Measurements from ENCODE around the gene ALDH16A1.
"Not testable (repeated sequence)": the region's sequence is repeated elsewhere in the genome, so short reads cannot be mapped to it uniquely, and the experiment has no call there.

The ALDH16A1 gene

DNA sequence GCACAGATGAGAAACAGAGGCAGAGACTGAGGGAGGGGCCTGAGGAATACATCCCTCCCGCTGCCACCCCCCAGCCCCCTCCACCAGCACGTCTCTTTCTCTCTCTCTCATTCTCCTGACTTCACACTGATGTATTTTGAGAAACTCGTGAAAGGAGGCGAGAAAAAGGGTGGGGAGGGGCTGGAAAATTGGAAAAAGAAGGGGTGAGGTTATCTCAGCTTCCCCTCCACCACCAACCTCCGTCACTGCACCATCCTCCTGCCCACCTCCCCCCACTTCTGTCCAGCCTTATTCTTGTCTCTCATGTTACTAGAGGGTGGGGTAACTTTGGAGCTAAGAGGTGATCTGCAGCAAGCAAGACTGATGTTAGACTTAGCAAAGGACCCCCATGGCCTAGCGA, 13.2 kb upstream of the ALDH16A1 start:
- DNase-seq (ENCODE audit: low read depth in 1 of 2, low spot score in 1 of 2): no peak

DNA sequence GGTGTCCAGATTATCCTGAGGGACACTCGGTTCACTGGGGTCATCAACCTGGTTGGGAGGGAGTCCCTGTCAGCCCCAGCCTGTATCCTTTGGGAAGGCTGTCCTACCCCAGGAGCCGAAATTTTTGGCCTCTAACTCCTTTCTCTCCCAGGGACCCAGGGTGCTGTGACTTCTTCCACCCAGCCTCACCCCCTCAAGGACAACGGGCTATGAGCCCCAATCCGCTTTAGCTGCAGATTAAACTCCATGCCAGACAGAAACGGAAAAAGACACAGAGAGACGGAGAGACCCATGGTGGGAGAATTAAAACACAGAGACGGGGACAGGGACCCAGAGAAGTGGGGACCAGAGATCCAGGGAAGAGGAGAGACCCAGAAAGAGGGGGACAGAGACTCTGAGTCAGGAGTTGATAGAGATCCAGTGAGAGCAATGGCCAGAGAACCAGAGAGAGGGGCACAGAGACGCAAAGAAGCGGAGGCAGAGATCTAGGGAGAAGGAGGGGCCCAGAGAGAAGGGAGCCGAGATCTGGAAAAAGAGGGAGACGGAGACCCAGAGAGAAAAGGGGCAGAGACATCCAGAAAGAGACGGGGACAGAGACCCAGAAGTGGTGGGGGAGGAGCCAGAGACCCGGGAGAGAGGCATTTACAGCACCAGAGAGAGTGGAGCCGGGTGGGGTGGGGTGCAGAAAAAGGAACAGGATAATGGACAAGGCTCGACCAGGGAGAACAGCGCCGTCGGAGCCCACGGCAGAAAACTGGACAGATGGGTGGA, 12.4 kb upstream of the ALDH16A1 start:
- DNase-seq (ENCODE audit: low read depth in 1 of 2, low spot score in 1 of 2): no peak

DNA sequence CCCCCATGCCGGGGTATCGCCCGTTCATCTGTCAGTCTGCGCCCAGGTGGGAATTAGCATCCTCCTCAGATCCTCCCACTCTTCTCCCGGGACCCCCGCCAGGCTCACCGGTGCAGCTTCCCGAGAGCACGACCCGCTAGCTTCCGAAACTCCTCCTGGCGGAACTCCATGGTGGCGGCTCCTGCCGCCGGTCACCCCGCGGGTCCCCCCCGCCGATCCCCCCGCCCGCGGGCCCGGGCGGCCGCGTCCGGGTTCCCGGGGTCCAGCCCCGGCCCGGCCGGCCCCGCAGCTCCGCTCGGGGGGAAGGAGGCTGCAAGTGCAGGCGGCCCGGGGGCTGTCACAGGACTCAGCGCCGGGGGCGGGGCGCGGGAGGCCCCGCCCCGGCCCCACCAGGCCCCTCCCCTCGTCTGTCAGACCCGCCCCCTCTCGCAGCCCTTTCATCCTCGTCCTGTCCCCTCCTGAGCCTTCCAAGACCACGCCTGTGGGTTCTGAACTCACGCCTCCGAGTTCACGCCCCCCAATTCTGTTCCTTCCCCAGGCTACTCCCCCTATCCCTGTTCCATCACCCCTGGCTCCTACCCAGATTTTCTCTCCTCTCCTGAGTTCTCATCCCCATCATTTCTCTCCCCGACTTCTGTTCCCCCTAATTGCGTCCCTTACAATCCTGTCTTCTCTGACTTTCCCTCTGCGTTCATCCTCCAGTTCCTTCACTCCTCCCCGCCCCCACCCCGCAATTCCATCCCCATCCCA, 11.6 kb upstream of the ALDH16A1 start, which contains the start of gene SLC17A7:
Gene SLC17A7, minus strand, starts transcription at position 318 of the 750 bp plus-strand sequence. Its CDS starts 148 bp downstream, at position 170.
- DNase-seq (ENCODE audit: low read depth in 1 of 2, low spot score in 1 of 2): peak in 1 of 2 donors; percentile 35

DNA sequence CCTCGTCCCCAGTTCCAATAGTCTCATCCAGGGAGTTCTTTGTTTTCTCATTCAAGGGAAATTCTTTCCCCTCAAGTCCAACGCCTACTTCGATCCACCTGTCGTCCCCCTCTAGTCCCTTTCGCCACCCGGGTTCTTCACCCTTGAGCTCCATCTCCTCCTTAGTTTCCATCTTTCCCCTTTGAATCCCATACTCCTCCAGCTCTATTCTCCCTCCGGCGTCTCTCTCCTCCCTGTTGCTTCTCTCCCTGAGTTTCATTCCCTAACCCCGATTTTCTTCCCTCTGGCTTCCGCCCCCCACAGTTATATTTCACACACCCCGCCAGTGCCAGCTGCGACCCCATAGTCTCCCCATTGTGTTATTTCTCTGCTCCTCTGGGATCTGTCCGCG, 11.1 kb upstream of the ALDH16A1 start:
- DNase-seq (ENCODE audit: low read depth in 1 of 2, low spot score in 1 of 2): no peak

DNA sequence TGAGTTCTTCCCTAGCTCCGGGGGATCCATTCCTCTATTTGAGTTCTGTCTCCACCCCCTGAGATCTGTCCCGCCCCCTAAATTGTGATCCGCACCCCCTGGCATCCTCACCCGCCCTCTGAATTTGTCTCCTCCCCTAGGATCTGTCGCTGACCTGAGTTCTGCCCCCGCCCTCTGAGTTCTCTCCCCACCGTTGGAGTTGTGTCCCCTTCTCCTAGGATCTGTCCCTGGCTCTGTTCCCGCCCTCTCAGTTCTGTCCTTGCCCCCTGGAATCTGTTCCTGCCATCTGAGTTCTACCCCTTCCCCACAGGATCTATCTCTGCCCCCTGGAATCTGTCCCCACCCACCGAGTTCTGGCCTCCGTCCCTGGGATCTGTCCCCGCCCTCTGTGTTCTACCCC, 10.7 kb upstream of the ALDH16A1 start:
- no peak for DNase-seq (ENCODE audit: low read depth in 1 of 2, low spot score in 1 of 2)

DNA sequence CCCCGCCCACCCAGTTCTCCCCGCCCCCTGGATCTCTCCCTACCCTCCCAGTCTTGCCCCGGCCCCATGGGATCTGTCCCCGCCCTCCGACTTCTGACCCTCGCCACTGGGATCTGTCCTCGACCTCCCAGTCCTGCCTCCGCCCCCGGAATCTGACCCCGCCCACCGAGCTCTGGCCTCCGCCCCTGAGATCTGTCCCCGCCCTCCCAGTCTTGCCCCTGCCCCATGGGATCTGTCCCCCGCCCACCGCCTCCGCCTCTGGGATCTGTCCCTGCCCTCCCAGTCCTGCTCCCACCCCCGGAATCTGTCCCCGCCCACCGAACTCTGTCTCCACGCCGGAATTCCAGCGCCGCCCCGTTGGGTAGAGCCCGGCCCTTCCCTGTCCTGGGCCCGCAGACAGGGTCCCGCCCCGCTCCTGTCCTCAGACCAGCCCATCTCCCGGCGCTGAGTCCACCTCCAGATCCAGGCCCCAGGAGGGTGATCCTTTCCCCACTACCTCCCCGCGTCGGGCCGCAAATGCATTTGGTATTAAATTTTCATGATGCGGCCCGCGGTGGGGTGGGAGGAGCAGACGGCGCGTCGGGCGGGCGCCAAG, 10.2 kb upstream of the ALDH16A1 start:
- DNase-seq (ENCODE audit: low read depth in 1 of 2, low spot score in 1 of 2): peak; percentile 30 to 37

DNA sequence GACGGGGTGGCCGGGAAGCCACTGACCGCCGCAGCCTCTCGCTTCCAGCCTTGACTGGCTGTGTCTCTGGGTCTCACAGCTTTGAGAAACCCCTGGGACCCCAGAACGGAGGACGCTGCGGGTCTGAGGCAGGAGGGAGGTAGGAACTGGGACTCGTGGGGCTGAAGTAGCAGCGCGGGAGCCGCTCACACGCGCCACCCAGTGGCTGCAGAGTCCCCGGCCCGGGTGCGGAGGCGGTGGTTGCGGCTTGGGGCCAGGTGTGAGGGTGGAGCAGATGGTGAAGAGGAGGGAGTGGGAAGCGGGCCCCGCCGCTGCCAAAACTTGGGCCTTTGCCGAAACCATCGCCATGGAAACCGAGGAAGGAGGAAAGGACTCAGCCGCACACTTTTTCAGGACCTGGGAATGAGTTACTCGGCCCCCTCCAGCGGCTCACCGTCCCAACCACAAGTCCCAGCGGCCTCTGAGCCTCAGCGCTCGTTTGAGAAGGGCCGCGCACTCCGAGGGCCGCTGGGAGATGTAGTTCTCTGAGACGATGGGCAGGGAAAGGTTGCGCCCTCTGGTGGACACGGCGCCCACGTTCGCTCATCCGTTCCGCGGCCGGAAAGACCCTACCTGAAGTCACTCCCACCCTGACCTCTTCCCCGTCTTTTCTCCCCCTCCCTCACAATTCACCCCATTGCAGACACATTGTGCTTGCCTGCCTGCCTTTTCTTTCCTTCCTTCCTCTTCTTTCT, 9.5 kb upstream of the ALDH16A1 start:
- peak; percentile 86 to 88 for DNase-seq (ENCODE audit: low read depth in 1 of 2, low spot score in 1 of 2)

DNA sequence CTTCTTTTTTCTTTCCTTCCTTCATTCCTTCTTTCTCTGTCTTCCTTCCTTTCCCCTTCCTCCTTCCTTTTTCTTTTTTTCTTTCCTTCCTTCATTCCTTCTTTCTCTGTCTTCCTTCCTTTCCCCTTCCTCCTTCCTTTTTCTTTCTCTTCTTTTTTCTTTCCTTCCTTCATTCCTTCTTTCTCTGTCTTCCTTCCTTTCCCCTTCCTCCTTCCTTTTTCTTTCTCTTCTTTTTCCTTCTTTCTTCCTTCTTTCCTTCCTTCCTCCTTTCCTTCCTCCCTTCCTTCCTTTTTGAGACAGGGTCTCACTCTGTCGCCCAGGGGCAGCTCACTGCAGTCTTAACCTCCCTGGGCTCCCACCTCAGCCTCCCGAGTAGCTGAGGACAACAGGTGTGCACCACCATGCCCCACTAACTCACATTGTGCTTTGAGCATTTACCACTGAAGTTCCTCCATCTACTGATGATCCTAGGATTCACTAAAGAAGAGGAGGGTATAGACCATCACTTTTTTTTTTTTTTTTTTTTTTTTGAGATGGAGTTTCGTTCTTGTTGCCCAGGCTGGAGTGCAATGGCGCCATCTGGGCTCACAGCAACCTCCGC, 8.8 kb upstream of the ALDH16A1 start:
- not testable (repeated sequence) for DNase-seq (ENCODE audit: low read depth in 1 of 2, low spot score in 1 of 2)

DNA sequence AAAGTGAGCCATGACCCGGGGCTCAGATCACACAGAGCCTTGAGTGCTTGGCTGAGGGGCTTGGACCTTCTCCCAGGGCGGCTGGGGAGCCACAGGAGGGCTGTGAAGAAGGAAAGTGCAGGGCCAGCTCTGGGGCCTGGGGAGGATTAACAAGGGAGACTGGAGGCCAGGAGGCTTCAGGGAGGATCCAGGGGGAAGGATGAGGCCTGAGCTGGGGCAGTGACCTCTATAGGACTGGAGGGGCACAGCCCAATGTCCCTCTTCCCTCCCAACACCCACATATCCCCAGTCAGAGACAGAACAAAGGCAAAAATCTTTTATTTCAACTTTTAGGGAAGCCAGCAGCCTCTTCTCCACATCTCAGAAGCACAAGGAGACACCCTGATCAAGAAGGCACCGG, 7.0 kb upstream of the ALDH16A1 start:
- DNase-seq (ENCODE audit: low read depth in 1 of 2, low spot score in 1 of 2): no peak

DNA sequence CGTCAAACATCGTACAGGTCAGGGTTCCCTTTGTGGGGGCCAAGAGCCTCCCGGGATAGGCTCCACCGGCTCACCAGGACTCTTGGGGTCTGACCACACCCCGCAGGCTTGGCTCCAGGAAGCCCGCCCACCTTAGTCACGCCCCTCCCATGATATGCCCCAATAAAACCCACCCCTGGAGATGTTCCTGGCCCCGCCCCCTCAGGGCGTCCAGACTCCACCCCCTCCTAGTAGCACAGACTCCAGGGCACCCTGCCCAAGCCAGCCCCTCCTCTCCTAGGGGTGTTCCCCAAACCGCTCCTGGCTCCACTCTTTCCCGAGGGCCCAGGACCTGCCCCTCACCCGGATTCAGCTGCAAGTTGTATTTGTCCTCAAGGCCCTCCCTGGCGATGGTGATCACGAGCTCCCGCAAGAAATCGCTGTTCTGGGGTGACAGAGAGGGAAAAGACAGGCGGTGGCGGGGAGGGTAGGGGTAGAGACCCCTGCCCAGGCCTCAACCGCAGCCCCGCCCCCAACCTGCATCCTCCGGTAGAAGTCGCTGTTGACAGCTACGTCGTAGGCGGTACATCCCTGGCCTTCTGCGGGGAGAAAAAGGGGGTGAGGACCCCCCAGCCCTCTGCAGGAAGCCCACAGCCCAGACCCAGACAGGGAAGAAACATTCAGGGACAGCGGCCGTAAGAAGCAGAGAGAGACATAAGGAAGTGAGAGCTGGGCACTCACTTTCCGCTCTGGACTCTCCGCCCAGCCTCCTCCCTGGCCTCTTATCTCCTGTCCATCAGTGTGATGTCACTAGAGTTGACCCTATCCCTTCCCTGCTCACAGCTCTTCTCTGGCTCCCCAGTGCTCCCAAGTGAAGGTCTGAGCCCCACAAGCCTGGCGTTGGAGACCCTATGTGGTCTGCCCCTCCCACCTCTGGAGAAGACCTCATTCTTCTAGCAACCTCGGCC, 5.3 kb upstream of the ALDH16A1 start:
- no peak for DNase-seq (ENCODE audit: low read depth in 1 of 2, low spot score in 1 of 2)

DNA sequence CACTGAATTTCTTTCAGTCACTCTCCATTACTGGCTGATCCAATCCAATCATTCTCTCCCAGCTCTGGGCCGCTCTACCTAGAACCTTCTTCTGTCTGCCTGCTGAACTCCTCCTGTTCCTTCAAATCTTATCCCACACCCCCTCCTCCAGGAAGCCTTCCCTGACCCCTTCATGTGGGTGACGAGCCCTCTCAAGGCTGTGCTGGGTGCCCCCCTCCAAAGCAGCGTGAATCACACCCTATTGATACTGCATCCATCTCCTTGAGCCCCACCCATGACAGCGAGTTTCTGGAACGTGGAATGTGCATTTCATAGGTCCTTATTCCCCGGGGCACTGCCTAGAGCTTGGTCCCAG, 4.6 kb upstream of the ALDH16A1 start:
- no peak for DNase-seq (ENCODE audit: low read depth in 1 of 2, low spot score in 1 of 2)

DNA sequence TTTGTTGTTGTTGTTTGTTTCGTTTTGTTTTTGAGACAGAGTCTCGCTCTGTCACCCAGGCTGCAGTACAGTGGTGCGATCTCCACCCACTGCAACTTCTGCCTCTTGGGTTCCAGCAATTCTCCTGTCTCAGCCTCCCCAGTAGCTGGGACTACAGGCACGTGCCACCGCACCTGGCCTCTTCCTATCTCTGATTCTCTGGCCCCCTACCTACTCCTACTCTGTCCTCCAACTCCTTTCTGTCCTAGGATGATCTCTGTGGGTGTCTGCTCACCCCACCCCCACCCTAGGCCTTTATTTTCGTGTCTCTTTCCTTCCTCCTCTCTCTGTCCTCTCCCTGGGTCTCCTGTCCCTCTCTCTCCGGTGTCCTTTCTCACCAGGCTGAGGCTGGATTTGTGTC, 2.6 kb upstream of the ALDH16A1 start:
- DNase-seq (ENCODE audit: low read depth in 1 of 2, low spot score in 1 of 2): no peak

DNA sequence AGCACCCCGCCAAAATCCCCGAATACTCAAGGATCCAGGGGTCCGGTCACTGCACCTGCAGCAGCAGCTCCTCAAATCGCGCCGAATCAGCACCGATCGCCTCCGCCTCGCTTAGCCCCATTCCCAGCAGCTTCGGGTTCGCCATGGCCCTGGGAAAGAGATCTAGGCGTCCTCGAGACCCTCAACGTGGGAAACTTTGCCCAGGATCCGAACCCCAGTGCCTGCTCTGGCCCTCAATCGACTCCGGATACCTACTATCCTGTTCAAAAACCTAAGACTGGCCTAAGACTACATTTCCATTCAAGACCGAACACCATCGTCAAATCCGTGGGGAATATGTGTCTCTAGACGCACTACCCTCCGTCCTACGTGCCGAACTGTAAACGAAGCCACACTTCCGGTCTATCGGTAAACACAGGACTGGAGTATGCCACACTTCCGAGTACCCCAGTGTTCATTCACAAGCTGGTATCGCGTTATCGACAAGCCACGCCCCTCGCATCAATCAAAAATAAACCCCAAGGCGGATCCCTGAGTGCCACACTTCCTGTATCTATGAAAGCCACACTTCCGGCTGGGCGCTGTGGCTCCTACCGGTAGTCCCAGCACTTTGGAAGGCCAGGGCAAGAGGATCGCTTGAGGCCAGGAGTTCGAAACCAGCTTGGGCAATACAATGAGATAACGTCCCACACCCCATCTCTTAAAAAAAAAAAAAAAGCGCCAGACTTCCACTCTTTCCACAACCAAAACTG, 1.4 kb upstream of the ALDH16A1 start, which contains the start of gene PIH1D1:
Gene PIH1D1, minus strand, starts transcription at position 385 of the 752 bp plus-strand sequence. Its CDS starts 240 bp downstream, at position 145.
- peak; percentile 81 to 87 for DNase-seq (ENCODE audit: low read depth in 1 of 2, low spot score in 1 of 2)

DNA sequence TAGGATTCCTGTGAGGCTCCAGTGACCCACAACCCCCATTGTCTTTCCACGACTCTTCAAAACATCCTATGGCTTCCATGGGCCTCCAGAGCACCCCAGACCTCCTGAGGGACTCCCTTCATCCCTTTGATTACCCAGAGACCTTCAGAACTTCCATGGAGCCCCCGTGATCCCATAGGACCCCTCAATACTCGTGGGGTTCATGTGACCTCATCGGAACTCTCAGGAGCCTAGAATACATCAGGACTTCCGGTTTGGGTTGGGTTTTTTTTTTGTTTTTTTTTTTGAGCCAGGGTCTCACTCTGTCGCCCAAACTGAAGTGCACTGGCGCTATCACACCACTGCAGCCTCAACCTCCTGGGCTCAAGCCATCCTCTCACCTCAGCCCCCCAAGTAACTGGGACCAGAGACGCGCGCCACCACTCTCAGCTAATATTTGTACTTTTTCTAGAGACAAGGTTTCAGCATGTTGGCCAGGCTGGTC, 774 bp downstream of the ALDH16A1 start:
- DNase-seq (ENCODE audit: low read depth in 1 of 2, low spot score in 1 of 2): no peak

DNA sequence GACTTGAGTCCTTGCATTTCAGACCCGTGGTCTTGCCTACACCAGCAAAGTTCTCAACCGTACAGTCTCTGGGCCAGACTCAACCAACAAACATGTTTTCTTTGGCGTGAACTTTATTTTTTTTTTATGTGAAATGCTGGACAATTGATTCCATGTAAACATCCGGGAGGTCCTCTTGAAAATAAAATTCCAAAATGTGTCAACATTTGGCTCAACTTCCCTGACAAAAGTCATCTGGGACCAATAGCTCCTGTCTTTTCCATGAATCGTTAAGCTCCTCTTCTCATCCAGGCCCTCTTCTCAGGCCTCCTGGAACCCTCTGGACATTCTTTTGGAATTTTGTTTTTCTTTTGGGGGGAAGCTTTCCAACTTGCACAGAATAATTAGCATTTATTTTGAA, 2.7 kb downstream of the ALDH16A1 start:
- no peak for DNase-seq (ENCODE audit: low read depth in 1 of 2, low spot score in 1 of 2)

DNA sequence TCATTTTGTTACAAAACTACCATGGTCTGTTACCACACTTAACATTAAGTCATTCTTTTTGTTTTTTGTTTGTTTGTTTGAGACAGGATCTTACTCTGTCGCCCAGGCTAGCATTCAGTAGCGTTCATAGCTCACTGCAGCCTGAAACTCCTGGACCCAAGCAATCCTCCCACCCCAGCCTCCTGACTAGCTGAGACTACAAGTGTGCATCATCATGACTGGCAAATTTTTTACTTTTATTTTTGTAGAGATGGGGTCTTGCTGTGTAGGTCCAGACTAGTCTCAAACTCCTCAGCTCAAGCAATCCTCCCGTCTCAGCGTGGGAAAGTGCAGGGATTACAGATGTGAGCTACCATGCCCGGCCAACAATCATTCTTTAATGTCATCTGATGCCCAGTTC, 3.3 kb downstream of the ALDH16A1 start:
- DNase-seq (ENCODE audit: low read depth in 1 of 2, low spot score in 1 of 2): no peak

DNA sequence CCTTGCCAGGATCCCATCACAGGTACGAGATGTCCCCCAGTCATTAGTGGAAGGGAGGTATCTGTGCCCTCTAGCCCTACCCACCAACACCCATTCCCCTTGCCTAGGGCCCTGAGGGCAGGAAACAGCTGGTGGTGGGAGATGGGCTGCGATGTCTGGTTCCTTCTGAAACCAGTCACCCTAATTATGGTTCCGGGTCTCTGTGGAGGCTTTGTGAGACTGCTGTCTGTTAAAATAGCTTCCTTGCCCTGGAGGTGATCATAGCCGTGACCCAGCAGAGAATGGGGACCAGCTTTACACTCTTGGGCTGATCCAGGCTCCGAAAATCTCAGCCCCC, 5.5 kb downstream of the ALDH16A1 start:
- no peak for DNase-seq (ENCODE audit: low read depth in 1 of 2, low spot score in 1 of 2)

DNA sequence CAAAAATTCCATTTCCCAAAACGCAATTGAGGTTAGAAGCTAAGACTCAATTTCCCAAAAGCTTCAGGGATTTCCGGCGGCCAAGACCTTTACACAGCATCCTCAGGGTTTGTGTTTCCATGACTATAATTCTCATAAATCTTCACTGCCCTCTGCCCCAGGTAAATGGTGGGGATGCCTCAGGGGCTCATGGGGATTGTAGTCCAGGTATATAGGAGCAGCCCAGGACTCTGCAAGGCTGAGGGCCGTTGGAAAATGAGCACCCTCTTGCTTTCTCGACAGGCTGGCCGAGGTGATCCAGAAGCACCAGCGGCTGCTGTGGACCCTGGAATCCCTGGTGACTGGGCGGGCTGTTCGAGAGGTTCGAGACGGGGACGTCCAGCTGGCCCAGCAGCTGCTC, 6.4 kb downstream of the ALDH16A1 start:
- DNase-seq (ENCODE audit: low read depth in 1 of 2, low spot score in 1 of 2): no peak

DNA sequence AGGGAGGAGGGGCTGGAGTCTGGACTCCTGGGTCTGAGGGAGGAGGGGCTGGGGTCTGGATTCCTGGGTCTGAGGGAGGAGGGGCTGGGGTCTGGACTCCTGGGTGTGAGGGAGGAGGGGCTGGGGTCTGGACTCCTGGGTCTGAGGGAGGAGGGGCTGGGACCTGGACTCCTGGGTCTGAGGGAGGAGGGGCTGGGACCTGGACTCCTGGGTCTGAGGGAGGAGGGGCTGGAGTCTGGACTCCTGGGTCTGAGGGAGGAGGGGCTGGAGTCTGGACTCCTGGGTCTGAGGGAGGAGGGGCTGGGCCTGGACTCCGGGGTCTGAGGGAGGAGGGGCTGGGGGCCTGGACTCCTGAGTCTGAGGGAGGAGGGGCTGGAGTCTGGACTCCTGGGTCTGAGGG, 8.1 kb downstream of the ALDH16A1 start:
- DNase-seq (ENCODE audit: low read depth in 1 of 2, low spot score in 1 of 2): not testable (repeated sequence)
